HepG2 (cell line): ENCODE results near the gene PRR30. TPM values are rescaled to one million over a fixed set of nuclear protein-coding genes. Genes with fewer than 3 reads are reported as not detected.

Source experiments
- KLF12 ChIP-seq: sonication (generic); formaldehyde crosslinking; IDR thresholded peaks from 2 replicates; pipeline ENCODE4 v1.4.0; 2020; ENCODE audit warnings: missing genetic modification reagents, borderline replicate concordance
- LCORL ChIP-seq, 2 experiments: fragments of 450-650 bp in 1 of 2; sonication (generic) in 1 of 2; formaldehyde crosslinking in 1 of 2; IDR thresholded peaks; 2 replicates each; pipeline versions ENCODE4 v1.5.0 to v1.6.1; 2017 to 2020; ENCODE audit warnings: antibody characterized with exemption in 1 of 2, missing genetic modification reagents in 1 of 2
- MXI1 ChIP-seq: IDR thresholded peaks from 3 replicates; pipeline ENCODE4 v1.6.1; 2012; ENCODE audit warnings: low read depth, low read length, inconsistent platforms, borderline replicate concordance
- NCOA1 ChIP-seq: sonication (generic); formaldehyde crosslinking; IDR thresholded peaks from 2 replicates; pipeline ENCODE4 v1.9.0; 2021; ENCODE audit warnings: missing genetic modification reagents
- NFIC ChIP-seq: IDR thresholded peaks from 2 replicates; pipeline ENCODE4 v1.6.1; 2012; ENCODE audit warnings: mild to moderate bottlenecking, low read length, inconsistent platforms
- RFX5 ChIP-seq: IDR thresholded peaks from 2 replicates; pipeline ENCODE4 v1.6.1; 2011; ENCODE audit warnings: low read depth, low read length, improper control_type of control experiment
- SALL1 ChIP-seq: sonication (generic); formaldehyde crosslinking; IDR thresholded peaks from 2 replicates; pipeline ENCODE4 v1.8.0; 2022; ENCODE audit warnings: mild to moderate bottlenecking, missing genetic modification reagents
- XBP1 ChIP-seq: sonication (generic); formaldehyde crosslinking; IDR thresholded peaks from 2 replicates; pipeline ENCODE4 v1.5.0; 2020; ENCODE audit warnings: missing genetic modification reagents
- ZNF124 ChIP-seq: sonication (generic); formaldehyde crosslinking; IDR thresholded peaks from 2 replicates; pipeline ENCODE4 v1.4.0; 2020; ENCODE audit warnings: missing genetic modification reagents
- ZNF562 ChIP-seq: sonication (generic); formaldehyde crosslinking; IDR thresholded peaks from 2 replicates; pipeline ENCODE4 v1.8.0; 2022; ENCODE audit warnings: missing genetic modification reagents, borderline replicate concordance
- polyA plus RNA-seq, 8 experiments: library from polyadenylated mRNA; depleted of rRNA in 3 of 8; stranded (reverse) in 7 of 8; unstranded in 1 of 8; fragments of >200 nt; fragmentation: Illumina TruSeq in 4 of 8; extraction: Trizol in 4 of 8; gene quantifications; 2 replicates each; pipeline versions ENCODE4 v1.2.1 to v1.2.3, GENCODE V29; 2011 to 2016; ENCODE audit warnings: low read depth in 4 of 8, missing spikeins in 1 of 8, mixed read lengths in 1 of 8; ENCODE audit not compliant: insufficient read depth in 1 of 8
- total RNA-seq, 5 experiments: library from RNA; depleted of rRNA; stranded (reverse); fragments of >200 nt; fragmentation: Illumina TruSeq; extraction: Trizol; gene quantifications; 2 replicates each; pipeline ENCODE4 v1.2.3, GENCODE V29; 2016; ENCODE audit warnings: low read depth in 1 of 5
- TF ChIP-seq, protein P1 (sequence below): sonication (generic); formaldehyde crosslinking; IDR thresholded peaks from 2 replicates; pipeline ENCODE4 v1.4.0; 2020; ENCODE audit warnings: low read depth, mild to moderate bottlenecking, missing genetic modification reagents
- TF ChIP-seq, protein P2 (sequence below): sonication (generic); formaldehyde crosslinking; IDR thresholded peaks from 2 replicates; pipeline ENCODE4 v1.4.0; 2020; ENCODE audit warnings: missing genetic modification reagents, mild to moderate bottlenecking, borderline replicate concordance
- TF ChIP-seq, protein P3 (sequence below): sonication (generic); formaldehyde crosslinking; IDR thresholded peaks from 2 replicates; pipeline ENCODE4 v1.4.0; 2020; ENCODE audit warnings: missing genetic modification reagents; ENCODE audit errors: not compliant biosample characterization
- TF ChIP-seq, protein P4 (sequence below): conservative IDR thresholded peaks from 2 replicates; pipeline ENCODE4 v1.6.1; 2018; ENCODE audit warnings: missing genetic modification reagents
- TF ChIP-seq, protein P5 (sequence below): sonication (generic); formaldehyde crosslinking; IDR thresholded peaks from 2 replicates; pipeline ENCODE4; 2020; ENCODE audit warnings: missing genetic modification reagents, mild to moderate bottlenecking, borderline replicate concordance
- TF ChIP-seq, protein P6 (sequence below): sonication (generic); formaldehyde crosslinking; IDR thresholded peaks from 2 replicates; pipeline ENCODE4 v1.5.1; 2020; ENCODE audit warnings: missing genetic modification reagents, mild to moderate bottlenecking, borderline replicate concordance

PRR30 gene
- total and polyA plus RNA-seq, 2 of the 13 experiments (the other 11 are each of a cell fraction or from before 2014, with no cell fraction given), result not detected

DNA sequence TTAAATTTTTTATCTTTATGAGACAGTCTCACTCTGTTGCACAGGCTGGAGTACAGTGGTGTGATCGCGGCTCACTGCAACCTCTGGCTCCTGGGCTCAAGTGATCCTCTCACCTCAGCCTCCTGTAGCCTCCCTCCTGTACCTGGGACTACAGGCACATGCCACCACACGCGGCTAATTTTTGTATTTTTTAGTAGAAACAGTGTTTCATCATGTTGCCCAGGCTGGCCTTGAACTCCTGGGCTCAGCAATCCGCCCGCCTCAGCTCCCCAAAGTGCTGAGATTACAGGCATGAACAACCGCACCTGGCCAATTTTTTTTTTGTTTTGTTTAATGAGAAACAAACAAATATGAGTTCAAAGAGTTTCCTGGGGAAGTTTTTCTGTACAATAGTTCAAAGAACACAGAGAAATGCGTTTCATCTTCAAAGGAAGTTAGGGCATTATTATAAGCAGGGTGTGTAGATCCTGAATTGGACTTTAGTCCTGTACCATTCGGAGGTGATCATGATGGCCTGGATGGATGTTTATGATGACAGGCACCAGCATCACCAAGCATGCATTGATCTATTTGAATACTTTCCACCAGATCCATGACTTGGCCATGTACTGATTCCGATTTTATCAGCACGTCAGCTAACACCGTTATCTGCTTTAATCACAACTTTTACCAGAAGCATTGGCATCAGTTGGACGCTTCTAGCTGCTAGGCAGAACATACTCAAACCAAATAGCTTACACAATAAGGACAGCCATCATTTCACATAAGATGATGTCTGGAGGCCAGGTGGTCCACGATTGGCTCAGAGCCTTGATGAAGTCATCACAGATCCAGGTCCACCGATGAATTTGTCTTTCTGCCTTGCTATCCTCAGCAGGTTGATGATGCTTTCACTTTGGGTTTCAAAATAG is 38.5 kb upstream of the PRR30 start (continued):
- TF ChIP-seq, protein P1, sequence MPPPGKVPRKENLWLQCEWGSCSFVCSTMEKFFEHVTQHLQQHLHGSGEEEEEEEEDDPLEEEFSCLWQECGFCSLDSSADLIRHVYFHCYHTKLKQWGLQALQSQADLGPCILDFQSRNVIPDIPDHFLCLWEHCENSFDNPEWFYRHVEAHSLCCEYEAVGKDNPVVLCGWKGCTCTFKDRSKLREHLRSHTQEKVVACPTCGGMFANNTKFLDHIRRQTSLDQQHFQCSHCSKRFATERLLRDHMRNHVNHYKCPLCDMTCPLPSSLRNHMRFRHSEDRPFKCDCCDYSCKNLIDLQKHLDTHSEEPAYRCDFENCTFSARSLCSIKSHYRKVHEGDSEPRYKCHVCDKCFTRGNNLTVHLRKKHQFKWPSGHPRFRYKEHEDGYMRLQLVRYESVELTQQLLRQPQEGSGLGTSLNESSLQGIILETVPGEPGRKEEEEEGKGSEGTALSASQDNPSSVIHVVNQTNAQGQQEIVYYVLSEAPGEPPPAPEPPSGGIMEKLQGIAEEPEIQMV (CRISPR knock-in tag), result 0 out of 2 replicates have a peak, but pooled peaks have one; percentile 37
- TF ChIP-seq, protein P2, sequence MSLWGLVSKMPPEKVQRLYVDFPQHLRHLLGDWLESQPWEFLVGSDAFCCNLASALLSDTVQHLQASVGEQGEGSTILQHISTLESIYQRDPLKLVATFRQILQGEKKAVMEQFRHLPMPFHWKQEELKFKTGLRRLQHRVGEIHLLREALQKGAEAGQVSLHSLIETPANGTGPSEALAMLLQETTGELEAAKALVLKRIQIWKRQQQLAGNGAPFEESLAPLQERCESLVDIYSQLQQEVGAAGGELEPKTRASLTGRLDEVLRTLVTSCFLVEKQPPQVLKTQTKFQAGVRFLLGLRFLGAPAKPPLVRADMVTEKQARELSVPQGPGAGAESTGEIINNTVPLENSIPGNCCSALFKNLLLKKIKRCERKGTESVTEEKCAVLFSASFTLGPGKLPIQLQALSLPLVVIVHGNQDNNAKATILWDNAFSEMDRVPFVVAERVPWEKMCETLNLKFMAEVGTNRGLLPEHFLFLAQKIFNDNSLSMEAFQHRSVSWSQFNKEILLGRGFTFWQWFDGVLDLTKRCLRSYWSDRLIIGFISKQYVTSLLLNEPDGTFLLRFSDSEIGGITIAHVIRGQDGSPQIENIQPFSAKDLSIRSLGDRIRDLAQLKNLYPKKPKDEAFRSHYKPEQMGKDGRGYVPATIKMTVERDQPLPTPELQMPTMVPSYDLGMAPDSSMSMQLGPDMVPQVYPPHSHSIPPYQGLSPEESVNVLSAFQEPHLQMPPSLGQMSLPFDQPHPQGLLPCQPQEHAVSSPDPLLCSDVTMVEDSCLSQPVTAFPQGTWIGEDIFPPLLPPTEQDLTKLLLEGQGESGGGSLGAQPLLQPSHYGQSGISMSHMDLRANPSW (CRISPR knock-in tag), result peak; percentile 89
- TF ChIP-seq, protein P3, sequence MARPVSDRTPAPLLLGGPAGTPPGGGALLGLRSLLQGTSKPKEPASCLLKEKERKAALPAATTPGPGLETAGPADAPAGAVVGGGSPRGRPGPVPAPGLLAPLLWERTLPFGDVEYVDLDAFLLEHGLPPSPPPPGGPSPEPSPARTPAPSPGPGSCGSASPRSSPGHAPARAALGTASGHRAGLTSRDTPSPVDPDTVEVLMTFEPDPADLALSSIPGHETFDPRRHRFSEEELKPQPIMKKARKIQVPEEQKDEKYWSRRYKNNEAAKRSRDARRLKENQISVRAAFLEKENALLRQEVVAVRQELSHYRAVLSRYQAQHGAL (CRISPR knock-in tag), result peak; percentile 60
- TF ChIP-seq ZNF124 (CRISPR knock-in tag), result peak; percentile 44; the same call in 1 of the 2 replicates
- TF ChIP-seq KLF12 (CRISPR knock-in tag), result 0 out of 2 replicates have a peak, but pooled peaks have one; percentile 81
- TF ChIP-seq, protein P4, sequence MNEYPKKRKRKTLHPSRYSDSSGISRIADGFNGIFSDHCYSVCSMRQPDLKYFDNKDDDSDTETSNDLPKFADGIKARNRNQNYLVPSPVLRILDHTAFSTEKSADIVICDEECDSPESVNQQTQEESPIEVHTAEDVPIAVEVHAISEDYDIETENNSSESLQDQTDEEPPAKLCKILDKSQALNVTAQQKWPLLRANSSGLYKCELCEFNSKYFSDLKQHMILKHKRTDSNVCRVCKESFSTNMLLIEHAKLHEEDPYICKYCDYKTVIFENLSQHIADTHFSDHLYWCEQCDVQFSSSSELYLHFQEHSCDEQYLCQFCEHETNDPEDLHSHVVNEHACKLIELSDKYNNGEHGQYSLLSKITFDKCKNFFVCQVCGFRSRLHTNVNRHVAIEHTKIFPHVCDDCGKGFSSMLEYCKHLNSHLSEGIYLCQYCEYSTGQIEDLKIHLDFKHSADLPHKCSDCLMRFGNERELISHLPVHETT, result peak; percentile 51; the same call in 1 of the 2 replicates
- TF ChIP-seq MXI1, result peak; percentile 48; the same call in 1 of the 3 replicates
- TF ChIP-seq LCORL (IDR thresholded peaks at IDR 0.05), result peak; percentile 95
- TF ChIP-seq LCORL (CRISPR knock-in tag; IDR thresholded peaks at IDR 0.05), result peak; percentile 84; the same call in 1 of the 2 replicates
- TF ChIP-seq SALL1, result peak; percentile 98
- TF ChIP-seq, protein P5, sequence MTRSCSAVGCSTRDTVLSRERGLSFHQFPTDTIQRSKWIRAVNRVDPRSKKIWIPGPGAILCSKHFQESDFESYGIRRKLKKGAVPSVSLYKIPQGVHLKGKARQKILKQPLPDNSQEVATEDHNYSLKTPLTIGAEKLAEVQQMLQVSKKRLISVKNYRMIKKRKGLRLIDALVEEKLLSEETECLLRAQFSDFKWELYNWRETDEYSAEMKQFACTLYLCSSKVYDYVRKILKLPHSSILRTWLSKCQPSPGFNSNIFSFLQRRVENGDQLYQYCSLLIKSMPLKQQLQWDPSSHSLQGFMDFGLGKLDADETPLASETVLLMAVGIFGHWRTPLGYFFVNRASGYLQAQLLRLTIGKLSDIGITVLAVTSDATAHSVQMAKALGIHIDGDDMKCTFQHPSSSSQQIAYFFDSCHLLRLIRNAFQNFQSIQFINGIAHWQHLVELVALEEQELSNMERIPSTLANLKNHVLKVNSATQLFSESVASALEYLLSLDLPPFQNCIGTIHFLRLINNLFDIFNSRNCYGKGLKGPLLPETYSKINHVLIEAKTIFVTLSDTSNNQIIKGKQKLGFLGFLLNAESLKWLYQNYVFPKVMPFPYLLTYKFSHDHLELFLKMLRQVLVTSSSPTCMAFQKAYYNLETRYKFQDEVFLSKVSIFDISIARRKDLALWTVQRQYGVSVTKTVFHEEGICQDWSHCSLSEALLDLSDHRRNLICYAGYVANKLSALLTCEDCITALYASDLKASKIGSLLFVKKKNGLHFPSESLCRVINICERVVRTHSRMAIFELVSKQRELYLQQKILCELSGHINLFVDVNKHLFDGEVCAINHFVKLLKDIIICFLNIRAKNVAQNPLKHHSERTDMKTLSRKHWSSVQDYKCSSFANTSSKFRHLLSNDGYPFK (CRISPR knock-in tag), result peak; percentile 45; the same call in 1 of the 2 replicates
- TF ChIP-seq XBP1 (CRISPR knock-in tag), result peak; percentile 84; the same call in 1 of the 2 replicates
- TF ChIP-seq NFIC, result peak; percentile 98
- TF ChIP-seq, protein P6, sequence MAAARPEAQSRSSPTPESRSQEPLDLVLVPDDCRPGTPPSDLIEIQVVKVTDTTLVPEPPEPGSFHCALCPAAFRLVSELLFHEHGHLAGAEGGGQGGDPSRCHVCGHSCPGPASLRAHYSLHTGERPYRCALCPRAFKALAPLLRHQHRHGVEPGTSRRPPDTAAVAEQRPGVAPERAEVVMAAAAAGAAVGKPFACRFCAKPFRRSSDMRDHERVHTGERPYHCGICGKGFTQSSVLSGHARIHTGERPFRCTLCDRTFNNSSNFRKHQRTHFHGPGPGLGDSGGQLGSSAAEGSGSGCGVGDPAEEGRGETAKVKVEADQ (CRISPR knock-in tag), result 0 out of 2 replicates have a peak, but pooled peaks have one; percentile 7
- no peak for TF ChIP-seq ZNF562 (CRISPR knock-in tag)
- TF ChIP-seq NCOA1 (CRISPR knock-in tag), result peak; percentile 92; the same call in 1 of the 2 replicates
- peak; percentile 75 for TF ChIP-seq RFX5
